ENCODE results near the gene STK11IP.

STK11IP gene

DNA sequence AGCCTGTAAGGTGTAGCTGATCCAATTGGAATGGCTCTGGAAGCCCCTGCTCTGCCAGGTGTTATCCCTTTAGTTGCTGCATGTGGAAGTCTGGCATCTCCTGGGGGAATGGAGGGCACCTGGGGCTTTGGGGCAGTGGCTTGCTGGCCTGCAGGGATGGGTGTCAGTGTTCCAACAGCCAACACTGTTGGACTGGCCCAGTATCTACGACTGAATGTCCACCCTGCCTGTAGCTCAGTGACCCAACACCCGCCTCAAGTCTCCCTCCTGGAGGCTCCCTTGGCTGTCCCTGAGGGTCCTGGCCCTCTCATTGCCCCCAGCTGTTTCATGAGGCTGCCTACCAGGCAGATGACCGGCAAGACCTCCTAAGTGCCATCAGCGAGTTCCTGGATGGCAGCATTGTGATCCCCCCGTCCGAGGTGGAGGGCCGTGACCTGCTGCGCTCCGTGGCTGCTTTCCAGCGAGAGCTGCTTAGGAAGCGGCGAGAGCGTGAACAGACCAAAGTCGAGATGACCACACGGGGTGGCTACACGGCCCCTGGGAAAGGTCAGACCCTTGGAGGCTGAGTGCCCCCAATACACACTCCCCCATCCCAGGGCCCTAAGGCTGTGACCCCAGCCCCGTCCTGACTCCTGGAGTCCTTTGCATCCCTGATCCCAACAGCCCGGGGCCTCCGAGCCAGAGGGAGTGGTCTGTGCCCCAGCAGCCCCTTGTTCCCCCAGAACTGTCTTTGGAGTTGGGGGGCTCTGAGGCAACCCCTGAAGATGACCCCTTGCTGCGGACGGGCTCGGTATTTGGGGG lies 37.5 kb downstream of the STK11IP start:
- Histone ChIP-seq H2AFZ (ENCODE audit: low read depth, low read length, severe bottlenecking) (no peak overlapping the region), H3K9me3 (ENCODE audit: insufficient read depth, low read length) (no peaks in the 10 kb centered on the region), H3K9ac (ENCODE audit: low read length) (no peak overlapping the region), H3K27me3 (ENCODE audit: low read length) (no peaks in the 10 kb centered on the region), H3F3A (ENCODE audit: insufficient read depth) (no peaks in the 10 kb centered on the region), H3K27ac (ENCODE audit: low read depth, low read length) (no peak overlapping the region), H3K9me2 (replicated peaks; ENCODE audit: insufficient read depth, low read length) (no peaks in the 10 kb centered on the region), H3K79me2 (ENCODE audit: insufficient read depth, low read length) (no peaks in the 10 kb centered on the region), H3K36me3 (ENCODE audit: low read length) (no peaks in the 10 kb centered on the region), H3K4me3 (ENCODE audit: insufficient read depth, low read length, poor library complexity, severe bottlenecking) (no peak overlapping the region), H4K20me1 (ENCODE audit: low read depth, low read length) (no peaks in the 10 kb centered on the region), H3K4me2 (ENCODE audit: low read depth, low read length, poor library complexity, severe bottlenecking) (no peak overlapping the region)
- TF ChIP-seq CTCF (IDR thresholded peaks at IDR 0.05; ENCODE audit: insufficient read depth, low read length, poor library complexity, severe bottlenecking) (no peak), EZH2phosphoT487 (conservative IDR thresholded peaks at IDR 0.05; ENCODE audit: low read length) (no peak)

DNA sequence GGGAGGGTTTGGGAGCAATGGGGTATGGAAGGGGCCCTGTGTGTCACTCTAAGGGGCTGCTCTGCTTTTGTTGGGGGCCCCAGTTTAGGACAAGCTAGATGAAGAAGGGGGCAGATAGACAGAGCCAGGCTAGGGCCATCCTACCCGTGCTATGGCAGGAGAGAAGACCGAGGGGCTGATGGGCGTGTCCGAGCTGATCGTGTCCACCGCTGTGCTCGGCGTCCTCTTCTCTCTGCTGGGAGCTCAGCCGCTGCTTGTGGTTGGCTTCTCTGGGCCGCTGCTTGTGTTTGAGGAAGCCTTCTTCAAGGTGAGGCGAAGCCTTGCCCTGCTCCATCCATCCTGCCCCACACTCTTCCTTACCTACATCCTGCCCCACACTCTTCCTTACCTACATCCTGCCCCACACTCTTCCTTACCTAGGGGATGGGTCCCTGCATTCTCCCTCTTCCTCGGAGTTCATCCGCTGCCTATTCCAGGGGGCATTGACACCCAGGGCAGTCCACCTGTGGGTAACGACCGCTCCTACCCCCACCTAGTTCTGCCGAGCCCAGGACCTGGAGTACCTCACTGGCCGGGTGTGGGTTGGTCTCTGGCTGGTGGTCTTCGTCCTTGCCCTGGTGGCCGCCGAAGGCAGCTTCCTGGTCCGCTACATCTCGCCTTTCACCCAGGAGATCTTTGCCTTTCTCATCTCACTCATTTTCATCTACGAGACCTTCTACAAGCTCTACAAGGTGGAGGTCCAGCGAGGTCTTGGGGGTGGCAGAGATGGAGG lies 38.7 kb downstream of the STK11IP start:
- H3K4me3 ChIP-seq (ENCODE audit: insufficient read depth, low read length, poor library complexity, severe bottlenecking): no peak overlapping the region
- H3K27ac ChIP-seq (ENCODE audit: low read depth, low read length): no peak overlapping the region
- H3K79me2 ChIP-seq (ENCODE audit: insufficient read depth, low read length): no peaks in the 10 kb centered on the region
- no peaks in the 10 kb centered on the region for H3K9me2 ChIP-seq (replicated peaks; ENCODE audit: insufficient read depth, low read length)
- TF ChIP-seq CTCF (IDR thresholded peaks at IDR 0.05; ENCODE audit: insufficient read depth, low read length, poor library complexity, severe bottlenecking) (no peak), EZH2phosphoT487 (conservative IDR thresholded peaks at IDR 0.05; ENCODE audit: low read length) (no peak)
- H2AFZ ChIP-seq (ENCODE audit: low read depth, low read length, severe bottlenecking): no peak overlapping the region
- no peaks in the 10 kb centered on the region for H3K36me3 ChIP-seq (ENCODE audit: low read length)
- no peak overlapping the region for H3K9ac ChIP-seq (ENCODE audit: low read length)
- H3K9me3 ChIP-seq (ENCODE audit: insufficient read depth, low read length): no peaks in the 10 kb centered on the region
- H3K4me2 ChIP-seq (ENCODE audit: low read depth, low read length, poor library complexity, severe bottlenecking): no peak overlapping the region
- H4K20me1 ChIP-seq (ENCODE audit: low read depth, low read length): no peaks in the 10 kb centered on the region
- no peaks in the 10 kb centered on the region for H3F3A ChIP-seq (ENCODE audit: insufficient read depth)
- no peaks in the 10 kb centered on the region for H3K27me3 ChIP-seq (ENCODE audit: low read length)

GRCh38 chr2:219636941-219637841 lies 39.5 kb downstream of the STK11IP start:
- no peaks in the 10 kb centered on the region for H3K27me3 ChIP-seq (ENCODE audit: low read length)
- no peaks in the 10 kb centered on the region for H3K9me2 ChIP-seq (replicated peaks; ENCODE audit: insufficient read depth, low read length)
- H3K9me3 ChIP-seq (ENCODE audit: insufficient read depth, low read length): no peaks in the 10 kb centered on the region
- no peak overlapping the region for H3K4me2 ChIP-seq (ENCODE audit: low read depth, low read length, poor library complexity, severe bottlenecking)
- H3K79me2 ChIP-seq (ENCODE audit: insufficient read depth, low read length): no peaks in the 10 kb centered on the region
- TF ChIP-seq CTCF (IDR thresholded peaks at IDR 0.05; ENCODE audit: insufficient read depth, low read length, poor library complexity, severe bottlenecking) (no peak), EZH2phosphoT487 (conservative IDR thresholded peaks at IDR 0.05; ENCODE audit: low read length) (no peak)
- no peak overlapping the region for H3K4me3 ChIP-seq (ENCODE audit: insufficient read depth, low read length, poor library complexity, severe bottlenecking)
- no peaks in the 10 kb centered on the region for H3F3A ChIP-seq (ENCODE audit: insufficient read depth)
- H2AFZ ChIP-seq (ENCODE audit: low read depth, low read length, severe bottlenecking): no peak overlapping the region
- H3K9ac ChIP-seq (ENCODE audit: low read length): no peak overlapping the region
- no peaks in the 10 kb centered on the region for H4K20me1 ChIP-seq (ENCODE audit: low read depth, low read length)
- H3K36me3 ChIP-seq (ENCODE audit: low read length): no peaks in the 10 kb centered on the region
- H3K27ac ChIP-seq (ENCODE audit: low read depth, low read length): no peak overlapping the region
